Stimulated activated CD4-positive, alpha-beta T cell treated with anti-CD3 and anti-CD28 coated beads, Interleukin-1b, Interleukin-23, amount 100 ng/mL, for 48 hours (primary cell): Measurements from ENCODE around the gene FASN.

Experiments
- DNase-seq: peaks from one replicate; pipeline ENCODE4 v3.0.0-alpha.2; 2020

FASN gene

DNA sequence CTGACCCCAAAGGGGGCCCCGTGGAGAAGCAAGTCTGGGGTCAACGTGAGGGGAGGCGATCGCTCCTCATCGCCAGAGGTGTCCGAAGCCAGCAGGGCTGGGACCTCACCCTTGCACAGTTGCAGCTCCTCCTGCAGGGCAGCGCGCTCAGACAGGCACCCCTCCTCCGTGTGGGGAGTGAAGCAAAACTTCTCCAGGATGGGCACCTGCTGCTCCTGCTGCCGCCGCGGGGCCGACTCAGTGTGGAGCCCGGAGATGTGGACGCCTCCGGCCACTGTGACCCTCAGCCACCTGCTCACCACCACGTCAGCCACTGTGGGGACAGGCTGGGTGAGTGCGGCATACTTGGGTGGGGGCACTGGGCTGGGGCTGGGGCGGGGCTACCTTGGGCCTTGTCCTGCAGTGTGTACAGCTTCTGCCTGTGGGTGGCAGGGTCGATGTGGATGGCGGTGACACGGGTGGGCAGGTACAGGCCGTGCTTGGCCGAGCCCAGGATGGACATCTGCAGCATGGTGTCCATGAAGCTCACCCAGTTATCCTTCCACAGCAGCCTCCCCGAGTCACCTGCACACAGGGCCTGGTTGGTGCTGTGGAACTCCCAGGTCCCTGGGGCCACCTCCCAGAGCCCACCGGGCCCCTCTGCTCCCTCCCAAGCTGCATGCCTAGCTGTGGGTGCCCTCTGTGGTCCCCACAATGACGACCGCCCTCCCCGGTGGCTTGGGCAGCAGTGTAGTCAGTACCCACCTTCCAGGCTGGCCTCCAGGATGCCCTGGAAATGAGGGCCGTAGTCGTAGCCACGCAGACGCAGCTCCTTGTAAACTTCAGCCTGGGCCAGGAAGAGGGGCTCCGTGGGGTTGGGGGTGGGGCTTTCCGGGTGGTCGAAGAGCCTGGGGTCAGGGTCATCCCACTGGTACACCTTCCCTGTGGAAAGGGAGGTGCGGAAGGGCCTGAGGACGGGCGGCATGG lies 10.8 kb downstream of the FASN start:
- no peak for DNase-seq

DNA sequence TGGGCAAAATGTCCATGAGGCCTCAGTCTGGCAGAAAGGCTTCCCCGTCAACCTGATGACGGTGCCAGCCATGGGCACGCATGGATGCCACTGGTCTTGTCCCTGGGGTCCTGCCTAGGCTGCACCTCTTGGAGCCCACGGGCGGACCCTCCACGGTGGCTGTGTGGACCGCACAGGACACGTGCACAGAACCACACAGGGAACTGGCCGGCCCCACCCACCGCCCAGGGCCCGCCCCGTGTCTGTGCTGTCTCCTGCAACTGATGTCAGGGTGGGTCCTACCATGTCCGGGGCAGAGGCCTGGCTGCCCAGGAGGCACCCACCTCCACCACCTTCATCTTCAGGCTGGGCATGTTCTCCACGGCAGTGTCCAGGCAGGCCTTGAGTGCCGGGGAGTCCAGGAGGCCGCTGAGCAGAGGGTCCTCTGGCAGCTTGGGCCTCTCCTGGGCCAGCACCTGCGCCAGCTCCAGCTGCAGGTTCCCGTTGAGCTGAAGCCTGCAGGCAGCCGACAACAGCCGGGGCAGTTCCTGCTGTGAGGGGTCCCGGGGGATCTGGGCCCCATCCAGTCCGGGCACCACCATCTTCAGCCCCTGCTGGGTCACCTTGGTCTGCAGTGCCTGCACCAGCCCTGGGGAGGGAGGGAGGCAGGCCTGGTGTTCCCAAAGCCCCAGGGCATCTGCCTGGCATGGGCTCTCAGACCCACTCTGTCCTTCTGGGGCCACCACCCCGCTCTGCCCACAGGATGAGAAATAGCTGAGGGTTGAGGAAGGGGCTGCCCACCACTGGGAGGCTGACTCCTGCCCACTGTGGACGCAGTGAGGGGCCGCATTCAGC lies 11.9 kb downstream of the FASN start:
- DNase-seq: no peak

DNA sequence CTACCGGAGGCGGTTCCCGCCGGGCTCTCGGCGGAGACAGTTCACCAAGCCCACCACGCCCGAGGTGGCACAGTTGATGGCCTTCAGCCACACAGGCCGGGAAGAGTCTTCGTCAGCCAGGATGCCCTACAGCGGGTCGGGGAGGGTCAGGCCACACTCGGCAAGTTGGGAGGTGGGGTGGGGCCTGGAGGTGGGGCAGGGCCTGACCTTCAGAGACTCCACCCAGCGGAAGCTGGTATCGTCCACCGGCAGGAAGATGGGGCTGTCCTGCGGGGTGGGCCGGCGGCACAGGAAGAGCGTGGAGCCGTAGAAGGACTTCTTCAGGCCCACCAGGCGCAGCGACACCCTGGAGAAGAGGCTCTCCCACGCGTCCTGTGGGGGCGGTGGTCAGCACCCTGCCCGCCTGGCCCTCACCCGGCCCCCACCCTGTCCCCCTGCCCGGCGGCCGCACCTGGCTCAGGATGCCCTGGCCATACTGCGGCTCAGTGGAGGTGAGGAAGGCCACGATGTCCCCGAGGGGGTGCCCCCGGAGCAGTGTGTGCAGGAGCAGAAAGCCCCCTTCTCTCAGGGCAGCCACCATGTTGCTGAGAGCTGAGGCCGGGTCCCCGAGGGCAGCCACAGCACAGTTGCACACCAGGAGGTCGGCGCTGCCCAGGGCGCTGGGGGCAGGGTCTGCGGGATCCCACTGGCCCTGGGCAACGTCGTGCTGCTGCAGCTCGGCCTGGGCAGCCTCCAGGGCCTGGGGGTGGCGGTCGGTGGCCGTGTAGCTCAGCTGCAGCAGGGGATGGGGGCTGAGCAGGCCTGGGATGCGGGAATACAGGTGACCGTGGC lies 12.8 kb downstream of the FASN start:
- no peak for DNase-seq

DNA sequence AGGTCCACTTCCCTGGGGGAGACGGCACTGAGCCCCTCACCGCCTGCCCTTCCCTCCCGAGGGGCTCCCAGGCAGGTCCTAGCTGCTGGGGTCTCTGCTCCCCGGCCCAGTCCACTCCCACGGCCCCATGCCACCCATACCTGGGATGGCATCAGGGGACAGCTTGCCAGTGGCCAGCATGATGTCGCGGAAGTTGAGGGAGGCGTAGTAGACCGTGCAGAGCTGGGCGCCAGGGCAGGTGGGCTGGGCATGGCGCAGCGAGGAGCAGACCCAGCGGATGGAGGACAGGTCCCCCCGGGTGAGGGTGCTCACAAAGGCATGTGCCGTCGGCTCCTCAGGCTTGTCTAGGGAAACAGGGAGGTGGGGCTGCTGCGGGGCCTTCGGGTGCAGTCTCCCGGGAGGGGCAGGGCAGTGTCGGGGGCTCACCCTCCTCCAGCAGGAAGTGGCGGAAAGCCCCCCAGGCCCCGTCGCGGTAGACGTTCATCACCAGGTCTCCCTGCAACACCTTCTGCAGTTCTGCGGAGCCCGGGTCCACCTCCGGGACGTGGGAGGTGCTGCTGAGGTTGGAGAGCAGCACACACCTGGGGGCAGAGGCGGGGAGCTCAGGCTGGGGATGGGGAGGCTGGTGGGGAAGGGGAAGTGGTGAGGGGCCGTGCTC lies 13.5 kb downstream of the FASN start:
- DNase-seq: no peak

DNA sequence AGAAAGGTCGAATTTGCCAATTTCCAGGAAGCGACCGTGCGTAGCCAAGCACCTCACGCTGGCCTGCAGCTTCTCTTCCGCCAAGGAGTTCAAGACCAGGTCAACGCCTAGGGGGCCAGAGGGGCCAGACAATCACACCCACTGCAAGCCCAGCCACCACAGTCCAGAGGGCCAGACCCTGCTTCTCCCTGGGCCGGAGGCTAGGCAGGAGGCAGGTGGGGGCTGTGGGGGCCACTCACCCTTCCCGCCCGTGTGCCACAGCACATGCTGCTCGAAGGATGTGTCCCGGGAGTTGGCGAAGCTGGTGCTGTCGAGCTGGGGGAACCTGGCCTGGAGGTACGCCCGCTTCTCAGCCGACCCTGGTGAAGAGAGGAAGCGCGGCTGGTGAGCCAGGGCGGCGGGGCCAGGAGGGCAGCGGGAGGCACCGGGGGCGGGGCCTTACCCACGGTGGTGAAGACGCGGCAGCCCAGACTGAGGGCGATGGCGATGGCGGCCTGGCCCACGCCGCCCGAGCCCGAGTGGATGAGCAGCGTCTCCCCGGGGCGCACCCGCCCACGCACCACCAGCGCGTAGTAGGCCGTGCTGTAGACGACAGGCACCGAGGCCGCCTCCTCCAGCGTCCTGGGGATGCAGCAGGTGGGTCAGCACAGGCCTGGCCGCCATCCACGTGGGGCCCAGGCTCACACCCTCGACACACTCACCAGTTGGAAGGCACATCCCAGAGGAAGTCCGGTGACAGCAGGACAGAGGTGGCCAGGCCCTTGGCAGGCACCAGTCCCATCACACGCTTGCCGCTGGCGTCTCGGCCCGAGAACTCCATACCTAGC lies 14.3 kb downstream of the FASN start:
- DNase-seq: no peak

DNA sequence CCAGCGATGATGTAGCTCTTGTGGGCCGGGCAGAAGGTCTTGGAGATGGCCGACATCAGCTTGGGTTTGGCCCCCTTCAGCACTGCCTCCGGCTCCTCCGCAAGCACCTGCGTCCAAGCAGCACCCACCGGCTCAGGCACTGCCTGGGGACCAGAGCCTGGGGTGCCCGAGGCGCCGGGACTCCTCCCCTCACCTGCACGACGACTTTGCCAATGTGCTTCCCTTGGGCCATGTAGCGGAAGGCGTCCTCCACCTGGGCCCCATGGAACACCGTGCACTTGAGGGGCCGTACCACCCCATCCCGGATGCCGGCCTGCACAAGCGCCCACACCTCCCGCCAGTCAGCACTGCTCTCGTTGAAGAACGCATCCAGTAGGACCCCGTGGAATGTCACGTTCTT lies 15.0 kb downstream of the FASN start:
- DNase-seq: no peak

DNA sequence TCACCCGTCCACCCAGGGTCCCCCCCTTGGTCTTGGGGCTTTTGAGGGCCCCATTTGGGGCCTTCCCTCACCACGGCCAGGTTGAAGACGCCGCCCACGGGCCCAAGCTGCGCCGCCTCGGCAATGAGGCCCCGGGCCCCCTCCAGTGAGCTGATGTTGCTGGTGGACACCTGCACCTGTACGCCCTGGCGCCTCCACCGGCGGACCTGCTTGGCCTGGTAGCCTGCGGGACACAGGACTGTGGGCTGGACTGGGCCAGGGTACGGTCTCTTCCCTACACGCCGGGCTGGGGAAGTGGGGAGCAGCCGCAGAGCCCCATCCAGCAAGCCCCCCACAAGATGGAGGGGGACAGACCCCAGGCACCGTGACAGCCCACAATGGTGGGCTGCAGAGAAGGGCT lies 15.6 kb downstream of the FASN start:
- DNase-seq: no peak

DNA sequence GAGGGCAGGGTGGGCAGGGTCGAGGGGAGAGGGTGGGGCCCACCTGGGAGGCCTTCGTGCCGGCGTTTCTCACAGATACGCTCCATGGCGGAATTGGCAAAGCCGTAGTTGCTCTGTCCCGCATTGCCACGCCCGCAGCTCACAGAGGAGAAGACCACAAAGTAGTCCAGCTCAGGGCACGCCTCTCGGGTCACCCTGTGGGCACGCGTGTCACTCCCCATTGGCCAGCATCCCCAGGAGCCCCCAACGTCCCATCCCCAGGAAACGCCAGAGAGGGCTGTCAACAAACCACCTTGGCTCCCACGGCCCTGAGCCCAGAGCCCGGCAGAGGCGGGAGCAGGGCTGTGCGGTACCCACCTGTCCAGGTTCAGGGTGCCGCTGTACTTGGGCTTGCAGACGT lies 16.1 kb downstream of the FASN start:
- no peak for DNase-seq

DNA sequence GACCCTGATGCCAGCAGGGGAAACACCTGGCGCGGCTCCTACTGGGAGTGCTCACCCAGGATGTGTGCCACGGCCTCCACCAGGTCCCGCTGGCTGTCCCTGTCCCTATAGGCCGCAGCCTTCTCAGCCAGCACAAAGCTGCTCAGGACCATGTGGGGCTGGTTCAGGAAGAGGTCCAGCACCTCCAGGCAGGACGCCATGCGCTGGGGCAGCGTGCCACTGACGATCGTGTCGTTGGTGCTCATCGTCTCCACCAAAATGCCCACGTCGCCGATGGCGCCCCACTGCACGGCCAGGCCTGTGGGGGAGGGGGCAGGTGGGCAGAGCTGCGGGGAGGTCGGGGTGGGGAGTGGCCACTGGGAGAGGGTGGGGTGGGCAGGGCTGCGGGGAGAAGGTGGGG lies 16.5 kb downstream of the FASN start:
- no peak for DNase-seq

DNA sequence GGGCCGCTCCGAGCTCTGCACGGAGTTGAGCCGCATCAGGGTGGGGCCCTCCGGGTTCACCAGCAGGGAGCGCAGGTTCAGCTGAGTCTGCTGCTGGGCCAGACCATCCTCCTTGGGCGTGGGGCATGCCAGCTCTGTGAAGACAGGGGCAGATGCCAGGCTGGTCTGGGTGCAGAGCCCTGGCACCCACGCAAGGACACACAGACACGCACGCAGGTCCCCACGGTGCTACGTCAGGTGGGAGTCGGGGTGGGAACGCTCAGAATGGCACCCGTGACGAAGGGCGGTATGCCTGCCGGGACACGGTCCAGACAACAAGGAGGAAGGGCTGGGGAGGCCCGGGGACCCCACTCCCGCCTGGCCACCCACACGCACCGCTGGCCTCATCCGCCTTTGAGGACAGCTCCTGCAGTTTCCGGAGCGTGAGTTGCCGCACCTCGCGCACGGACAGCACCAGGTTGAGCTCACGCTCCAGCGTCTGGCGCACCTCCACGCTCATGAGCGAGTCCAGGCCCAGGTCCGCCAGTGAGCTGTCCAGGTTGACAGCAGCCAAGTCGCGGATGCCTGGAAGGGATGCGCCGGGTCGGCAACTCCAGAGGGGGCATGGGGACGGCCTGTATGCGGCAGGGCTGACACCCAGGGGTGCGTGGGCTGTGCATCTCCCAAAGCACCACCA lies 17.1 kb downstream of the FASN start:
- no peak for DNase-seq

DNA sequence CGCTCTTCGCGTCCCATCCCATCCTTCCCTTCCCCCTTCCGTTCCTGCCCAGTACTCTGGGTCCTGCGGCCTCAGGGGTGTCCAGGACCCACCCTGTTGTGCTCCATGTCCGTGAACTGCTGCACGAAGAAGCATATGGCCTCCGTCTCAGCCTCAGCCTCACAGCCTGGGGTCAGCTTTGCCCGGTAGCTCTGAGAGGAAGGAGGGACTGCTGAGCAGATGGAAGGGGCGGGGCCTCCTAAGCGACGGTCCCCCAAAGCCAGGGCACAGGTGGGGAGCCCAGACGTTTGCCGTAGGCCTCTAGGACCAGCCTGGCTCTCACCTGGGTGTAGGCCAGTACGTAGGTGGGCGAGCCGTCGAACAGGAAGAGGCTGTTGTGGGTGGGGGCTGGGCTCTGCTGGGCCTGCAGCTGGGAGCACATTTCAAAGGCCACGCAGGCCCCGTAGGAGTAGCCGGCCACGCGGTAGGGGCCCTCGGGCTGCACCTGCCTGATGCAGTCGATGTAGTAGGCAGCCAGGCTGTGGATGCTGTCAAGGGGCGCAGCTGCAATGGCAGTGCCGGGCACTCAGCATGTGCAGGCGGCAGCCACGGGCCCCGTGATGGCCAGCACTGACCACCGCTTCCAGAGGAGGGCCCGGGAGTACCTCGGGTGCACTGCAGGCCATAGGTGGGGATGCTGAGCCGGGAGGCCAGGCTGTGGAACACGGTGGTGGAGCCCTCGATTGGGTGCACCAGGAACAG lies 17.8 kb downstream of the FASN start:
- DNase-seq: no peak

DNA sequence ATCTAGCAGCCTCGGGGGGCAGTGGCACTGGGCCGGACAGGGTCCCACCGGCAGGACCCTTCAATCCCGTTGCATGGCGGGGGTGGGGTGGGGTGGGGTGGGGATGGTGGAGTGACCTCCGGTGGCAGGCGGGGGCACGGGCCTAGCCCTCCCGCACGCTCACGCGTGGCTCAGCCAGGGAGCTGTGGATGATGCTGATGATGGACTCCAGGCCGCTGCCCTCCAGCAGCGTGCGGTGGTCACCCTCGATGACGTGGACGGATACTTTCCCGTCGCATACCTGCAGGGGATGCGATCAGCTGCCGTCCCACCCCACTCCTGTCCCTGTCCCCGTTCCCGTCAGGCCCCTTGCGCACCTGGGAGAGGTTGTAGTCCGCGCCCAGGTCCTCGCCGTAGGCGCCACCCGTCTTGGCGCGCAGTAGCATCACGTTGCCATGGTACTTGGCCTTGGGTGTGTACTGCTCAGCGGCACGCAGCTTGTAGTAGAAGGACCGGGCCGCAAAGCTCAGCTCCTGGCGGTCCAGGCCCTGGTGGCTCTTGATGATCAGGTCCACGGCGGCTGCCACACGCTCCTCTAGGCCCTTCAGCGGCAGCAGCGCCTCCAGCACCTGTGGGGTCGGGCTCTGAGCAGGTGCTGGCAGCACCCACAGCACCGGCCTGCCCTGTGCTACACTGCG lies 18.9 kb downstream of the FASN start:
- no peak for DNase-seq

DNA sequence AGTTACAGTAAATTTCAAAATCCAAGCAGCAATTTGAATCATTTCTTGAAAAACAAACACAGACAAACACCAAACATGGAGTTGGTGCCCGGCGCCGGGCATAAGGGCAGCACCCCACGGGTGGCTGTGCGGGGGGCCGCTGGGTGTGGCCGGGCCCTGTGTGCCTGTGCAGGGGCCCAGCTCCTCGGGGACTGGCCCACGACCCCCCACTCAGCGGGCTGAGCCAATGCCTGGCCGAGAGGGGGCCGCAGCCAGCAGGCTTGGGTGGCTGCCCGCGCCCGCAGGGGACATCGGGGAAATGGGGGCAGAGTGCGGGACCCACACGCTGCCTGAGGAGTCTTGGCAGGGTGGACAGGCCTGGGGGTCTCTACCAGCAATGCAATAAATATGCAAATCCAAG lies 19.6 kb downstream of the FASN start:
- DNase-seq: no peak

DNA sequence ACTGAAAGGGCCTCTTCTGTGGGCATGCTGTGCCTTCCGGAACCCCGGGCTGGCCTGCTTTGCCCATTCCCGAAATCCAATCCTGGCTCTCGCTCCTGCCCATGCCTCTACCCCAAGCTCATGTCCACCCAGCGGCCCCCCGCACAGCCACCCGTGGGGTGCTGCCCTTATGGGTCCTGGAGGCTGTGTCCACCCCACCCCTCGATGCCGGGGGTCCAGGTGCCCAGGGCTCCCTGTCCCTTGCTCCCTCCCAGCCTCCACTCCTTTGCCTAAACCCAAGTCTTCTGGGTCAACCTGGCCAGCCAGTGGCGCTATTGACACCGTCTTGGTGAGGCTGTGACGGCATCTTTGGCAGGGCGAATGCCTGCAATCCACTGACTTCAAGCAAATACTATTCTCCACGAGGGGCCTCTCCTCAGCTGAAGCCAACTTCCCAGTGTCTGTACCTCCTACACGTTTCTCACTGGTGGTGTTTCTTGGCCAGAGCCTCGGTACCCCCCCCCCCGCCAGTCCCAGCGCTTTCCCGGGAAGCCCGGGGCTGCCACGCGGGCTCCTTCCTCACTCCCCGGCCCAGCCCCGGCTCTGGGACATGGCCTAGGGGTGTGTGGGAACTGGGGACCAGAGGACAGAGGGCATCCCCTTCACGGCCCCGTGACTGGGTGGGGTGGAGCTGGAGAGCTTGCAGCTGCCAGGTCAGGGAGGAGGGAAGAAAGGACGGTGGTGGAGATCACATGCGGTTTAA lies 20.2 kb downstream of the FASN start:
- no peak for DNase-seq

DNA sequence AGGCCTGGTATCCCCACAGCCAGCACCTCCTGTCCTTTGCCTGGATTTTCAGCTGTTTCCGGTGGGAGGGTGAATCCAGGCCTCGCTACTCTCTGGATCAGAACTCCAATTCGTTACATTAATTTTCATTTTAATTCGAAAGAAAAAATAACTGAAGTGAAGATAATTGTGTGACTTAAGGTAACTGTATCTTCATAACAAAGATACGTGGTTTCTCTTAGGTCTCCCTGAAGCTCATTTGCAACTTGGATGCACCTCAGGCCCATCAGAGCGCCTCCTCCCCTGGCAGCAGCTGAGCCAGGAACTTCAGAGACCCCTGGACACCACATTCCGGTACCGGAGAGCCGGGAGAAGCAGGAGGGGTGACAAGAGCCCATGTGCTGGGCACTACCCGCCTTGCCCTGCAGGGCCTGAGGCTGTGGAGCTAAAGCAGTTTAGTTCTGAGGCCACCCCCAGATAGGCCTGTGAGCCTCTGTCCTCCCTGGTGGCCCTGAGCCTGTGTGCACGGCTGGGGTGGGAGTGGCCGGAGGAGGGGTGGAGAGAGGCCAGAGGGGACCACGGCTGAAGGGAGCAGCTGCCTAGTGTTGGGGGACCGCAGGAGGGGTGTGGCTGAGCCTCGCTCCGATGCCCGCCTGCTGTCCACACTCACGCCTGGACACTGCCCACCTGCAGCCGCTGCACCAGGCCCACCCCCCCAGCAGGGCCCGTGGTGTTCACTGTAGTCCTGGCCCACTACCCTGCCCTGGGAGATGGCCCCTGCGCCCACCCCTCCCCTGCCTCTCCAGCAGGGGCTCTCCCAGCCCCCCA lies 21.0 kb downstream of the FASN start:
- no peak for DNase-seq

DNA sequence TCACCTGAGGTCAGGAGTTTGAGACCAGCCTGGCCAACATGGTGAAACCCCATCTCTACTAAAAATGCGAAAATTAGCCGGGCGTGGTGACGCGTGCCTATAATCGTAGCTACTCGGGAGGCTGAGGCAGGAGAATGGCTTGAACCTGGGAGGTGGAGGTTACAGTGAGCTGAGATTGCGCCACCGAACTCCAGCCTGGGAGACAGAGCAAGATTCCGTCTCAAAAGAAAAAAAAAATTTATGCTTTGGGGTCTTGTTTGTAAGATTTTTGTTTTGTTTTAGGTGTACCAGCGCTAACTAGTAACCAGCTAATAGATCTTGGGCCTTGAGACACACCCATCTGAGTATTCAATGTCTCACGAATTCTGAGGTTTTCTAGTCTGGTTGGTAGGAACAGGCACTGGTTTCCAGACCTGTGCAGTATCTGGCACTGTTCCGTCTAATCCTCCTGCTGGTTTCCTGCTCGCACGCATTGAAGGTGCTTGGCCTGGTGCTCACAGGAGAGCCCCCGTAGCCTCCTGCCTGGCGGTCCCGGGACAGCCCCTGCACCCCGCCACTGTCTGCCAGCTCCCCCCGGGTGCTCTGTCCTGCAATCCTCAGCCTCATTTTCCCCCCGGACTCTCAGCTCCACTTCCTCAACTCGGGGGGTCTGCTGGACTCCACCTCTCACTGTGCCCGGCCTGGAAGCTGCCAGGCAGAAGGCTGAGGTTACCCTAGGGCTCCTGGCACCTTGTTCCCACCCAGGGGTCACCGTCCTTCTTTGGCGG lies 21.8 kb downstream of the FASN start:
- no peak for DNase-seq

DNA sequence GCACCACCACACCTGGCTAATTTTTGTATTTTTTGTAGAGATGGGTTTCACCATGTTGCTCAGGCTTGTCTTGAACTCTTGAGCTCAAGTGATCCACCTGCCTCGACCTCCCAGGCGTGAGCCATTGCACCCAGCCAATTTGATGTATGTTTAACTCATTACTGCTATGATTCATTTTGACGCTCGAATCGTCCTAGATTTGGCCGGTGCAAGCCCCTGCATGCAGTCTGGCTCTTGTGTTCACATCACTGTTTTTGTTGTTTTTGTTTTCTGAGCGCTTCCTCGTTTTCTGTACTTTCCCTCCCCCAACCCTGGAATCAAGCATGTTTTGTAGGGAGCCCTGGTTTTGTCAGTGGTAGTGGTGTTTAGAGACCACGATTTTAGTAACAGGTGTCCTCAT lies 24.6 kb downstream of the FASN start:
- no peak for DNase-seq
